ENCODE results near the gene ERP44.

The ERP44 gene

GRCh38 chr9:99953861-99954507 is 144.8 kb downstream of the ERP44 start:
- no peak for DNase-seq (ENCODE audit: low read depth in 1 of 2, low spot score in 1 of 2)

DNA sequence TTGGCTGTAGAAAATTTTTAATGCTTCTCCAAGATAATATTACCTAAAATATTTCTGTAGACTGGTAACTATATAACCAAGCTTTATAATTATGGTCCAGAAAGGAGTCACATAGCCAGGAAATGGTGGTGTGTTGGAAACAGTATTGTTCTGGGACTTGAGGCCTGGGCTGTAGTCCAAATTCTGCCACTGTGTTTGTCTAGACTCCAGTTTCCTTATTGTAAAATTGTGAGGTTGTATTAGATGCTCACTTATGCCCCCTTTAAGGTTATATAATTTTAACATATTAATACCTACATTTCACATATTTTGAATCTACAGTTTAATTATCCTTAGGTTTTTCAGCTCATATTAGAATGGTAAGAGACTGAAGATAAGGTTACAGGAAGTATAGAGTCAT is 149.9 kb downstream of the ERP44 start:
- DNase-seq (ENCODE audit: low read depth in 1 of 2, low spot score in 1 of 2) = no peak

GRCh38 chr9:99948482-99948881 is 150.3 kb downstream of the ERP44 start:
- no peak for DNase-seq (ENCODE audit: low read depth in 1 of 2, low spot score in 1 of 2)

DNA sequence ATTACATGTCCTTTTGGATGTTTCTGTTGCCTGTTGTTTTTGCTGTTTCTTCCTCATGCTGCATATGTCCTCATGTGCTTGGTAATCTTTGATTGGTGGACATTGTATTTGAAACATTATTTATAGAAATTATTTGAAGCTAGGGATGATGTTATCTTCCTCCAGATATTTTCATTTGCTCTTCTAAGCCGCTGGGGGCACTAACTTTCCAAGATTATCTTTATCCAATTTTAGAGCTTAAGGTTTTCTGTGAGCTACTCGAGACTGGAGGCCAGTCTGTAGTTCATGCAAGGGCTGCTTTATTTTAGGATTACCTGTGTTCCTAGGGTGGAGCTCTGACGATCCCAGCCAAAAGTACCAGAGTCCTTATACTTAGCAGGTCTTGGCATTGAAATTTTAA is 151.4 kb downstream of the ERP44 start:
- DNase-seq (ENCODE audit: low read depth in 1 of 2, low spot score in 1 of 2) = no peak

DNA sequence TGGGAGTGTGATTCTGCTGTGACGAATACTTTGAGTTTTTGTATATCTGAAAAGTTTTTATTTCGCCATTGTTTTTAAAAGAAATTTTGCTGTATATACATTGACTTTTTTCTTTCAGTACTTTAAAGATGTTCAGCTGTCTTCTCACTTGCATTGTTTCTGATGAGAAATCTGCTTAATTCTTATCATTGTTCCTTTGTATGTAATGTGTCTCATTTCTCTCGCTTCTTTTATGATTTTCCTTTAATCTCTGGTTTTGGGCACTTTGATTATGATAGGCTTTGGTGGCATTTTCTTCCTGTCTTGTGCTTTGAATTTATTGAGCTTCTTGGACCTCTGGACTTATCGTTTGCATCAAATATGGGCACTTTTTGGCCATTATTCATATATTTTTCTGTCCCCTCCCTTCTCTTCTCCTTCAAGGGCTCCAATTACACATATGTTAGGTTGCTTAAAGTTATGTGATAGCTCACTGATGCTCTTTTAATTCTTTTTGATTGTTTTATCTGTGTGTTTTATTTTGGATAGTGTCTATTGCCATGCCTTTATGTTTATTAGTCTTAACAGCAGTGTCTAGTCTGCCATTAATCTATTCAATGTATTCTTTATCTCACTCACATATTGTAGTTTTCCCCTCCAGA is 161.7 kb downstream of the ERP44 start:
- no peak for DNase-seq (ENCODE audit: low read depth in 1 of 2, low spot score in 1 of 2)

- no peak for DNase-seq (ENCODE audit: low read depth in 1 of 2, low spot score in 1 of 2)
These were observed 167.5 kb downstream of the ERP44 start for GRCh38 chr9:99931155-99931840.

DNA sequence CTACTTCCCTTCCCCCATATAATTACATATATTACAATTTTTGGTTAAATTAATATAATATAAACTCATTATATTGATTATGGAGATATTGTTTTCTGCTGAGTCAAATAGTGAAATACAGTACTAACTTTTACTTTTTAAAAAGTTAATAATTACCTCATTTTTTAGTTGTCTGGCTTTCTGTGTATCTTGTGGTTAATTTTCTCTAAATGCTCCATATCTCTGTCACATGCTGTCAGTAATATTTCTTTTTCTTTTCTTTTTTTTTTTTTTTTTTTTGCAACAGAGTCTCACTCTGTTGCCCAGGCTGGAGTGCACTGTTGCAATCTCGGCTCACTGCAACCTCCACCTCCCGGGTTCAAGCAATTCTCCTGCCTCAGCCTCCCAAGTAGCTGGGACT is 169.1 kb downstream of the ERP44 start:
- no peak for DNase-seq (ENCODE audit: low read depth in 1 of 2, low spot score in 1 of 2)
